Measurements from ENCODE around the gene TSPAN18. TPM values are rescaled to one million over a fixed set of nuclear protein-coding genes. Genes with fewer than 3 reads are reported as not detected.

Gene TSPAN18
- total and polyA plus RNA-seq, 10 of the 15 experiments (the other 5 are each of a cell fraction or from before 2014, with no cell fraction given): 0.02 to 0.77 (median 0.13) TPM; not detected in 1

- Histone ChIP-seq H3K4me3 (no peak overlapping the region), H3K4me1 (ENCODE audit: control insufficient read depth, insufficient read depth, low read length) (peaks cover 17% of the 10 kb centered on the region), H3K27me3 (replicated peaks in 1 of 2; ENCODE audit: control insufficient read depth in 2 of 2, insufficient read depth in 2 of 2, low read length in 1 of 2) (peaks cover 0 to under 1% of the 10 kb centered on the region in 2 experiments; a peak in 2 of 4 replicates), H3K4me2 (ENCODE audit: control insufficient read depth, insufficient read depth) (no peak overlapping the region; the same call in none of the 2 replicates), H2AFZ (ENCODE audit: control insufficient read depth, low read depth, low read length) (no peak overlapping the region), H3K36me3 (ENCODE audit: control insufficient read depth in 2 of 2, insufficient read depth in 2 of 2, low read length in 1 of 2) (no peaks in the 10 kb centered on the region), H3K27ac (ENCODE audit: control insufficient read depth, insufficient read depth) (no peak overlapping the region), H3K9ac (ENCODE audit: control insufficient read depth, insufficient read depth, low read length) (no peak overlapping the region), H3K79me2 (ENCODE audit: control insufficient read depth, insufficient read depth, low read length) (no peaks in the 10 kb centered on the region), H4K20me1 (ENCODE audit: control insufficient read depth, insufficient read depth) (0 out of 2 replicates have a peak, but pooled peaks cover 2% of the 10 kb centered on the region), H3K9me3 (replicated peaks; ENCODE audit: control insufficient read depth, insufficient read depth, low read length) (no peaks in the 10 kb centered on the region)
- intact Hi-C loops (cut with micrococcal nuclease; ENCODE audit: unreplicated experiment): no loop called here
- CTCF ChIA-PET: interaction anchor here (2.1 to 16.8 kb wide), 2 partner anchors 160 to 161 kb away, joined by 5 to 571 read pairs; no protein-coding TSS in a partner anchor
- TF ChIP-seq RUNX3 (IDR thresholded peaks at IDR 0.05; ENCODE audit: low read length): 0 out of 2 replicates have a peak, but pooled peaks have one; percentile 19
- TF ChIP-seq EED (IDR thresholded peaks at IDR 0.05; ENCODE audit: low read depth): no peak
- TF ChIP-seq, protein P1, sequence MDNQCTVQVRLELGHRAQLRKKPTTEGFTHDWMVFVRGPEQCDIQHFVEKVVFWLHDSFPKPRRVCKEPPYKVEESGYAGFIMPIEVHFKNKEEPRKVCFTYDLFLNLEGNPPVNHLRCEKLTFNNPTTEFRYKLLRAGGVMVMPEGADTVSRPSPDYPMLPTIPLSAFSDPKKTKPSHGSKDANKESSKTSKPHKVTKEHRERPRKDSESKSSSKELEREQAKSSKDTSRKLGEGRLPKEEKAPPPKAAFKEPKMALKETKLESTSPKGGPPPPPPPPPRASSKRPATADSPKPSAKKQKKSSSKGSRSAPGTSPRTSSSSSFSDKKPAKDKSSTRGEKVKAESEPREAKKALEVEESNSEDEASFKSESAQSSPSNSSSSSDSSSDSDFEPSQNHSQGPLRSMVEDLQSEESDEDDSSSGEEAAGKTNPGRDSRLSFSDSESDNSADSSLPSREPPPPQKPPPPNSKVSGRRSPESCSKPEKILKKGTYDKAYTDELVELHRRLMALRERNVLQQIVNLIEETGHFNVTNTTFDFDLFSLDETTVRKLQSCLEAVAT (IDR thresholded peaks at IDR 0.05): peak; percentile 42; the same call in 1 of the 2 replicates
- 53% methylated on average over 10 of the region's 10 CpGs for WGBS (ENCODE audit: insufficient coverage, insufficient replicate concordance, low lambda C conversion rate, missing lambda C conversion rate)
- POLR2A ChIA-PET: no interaction called here
- DNase-seq (ENCODE audit: low read depth, low spot score) (no peak), FAIRE-seq (no peak), ATAC-seq (no peak)
- SMC1A ChIA-PET (ENCODE audit: uncharacterized antibody, unreplicated experiment): no interaction called here
- in situ Hi-C loops (cut with MboI): loop anchor here (25.0 kb wide), 1 partner anchor 395 kb away; no protein-coding TSS in a partner anchor
- BruUV-seq (replicated peaks): no TSS peak
- RAD21 ChIA-PET (ENCODE audit: unreplicated experiment): interaction anchor here (1.2 kb wide), 1 partner anchor 162 kb away, joined by 3 read pairs; no protein-coding TSS in a partner anchor
Observed at GRCh38 chr11:44942029-44942955, 215.5 kb downstream of the TSPAN18 start.
